Thyroid gland (tissue), 4 donors: ENCODE results near the gene SCN2B. TPM values are rescaled to one million over a fixed set of nuclear protein-coding genes. Genes with fewer than 3 reads are reported as not detected.

Experiments
- DNase-seq, 2 donors: peaks; one replicate each; pipeline ENCODE4 v3.0.0-alpha.2; 2019
- H3K27ac ChIP-seq, 3 donors: fragments of 200-600 bp; sonication (generic); 1 replicate in 2 of 3; 2 replicates in 1 of 3; pipeline ENCODE4 v1.5.1; 2016 to 2019; ENCODE audit warnings: mild to moderate bottlenecking in 1 of 3, moderate library complexity in 1 of 3
- H3K27me3 ChIP-seq: fragments of 200-600 bp; sonication (generic); one replicate; pipeline ENCODE4 v1.5.1; 2019
- H3K36me3 ChIP-seq, 2 donors: fragments of 200-600 bp; sonication (generic); one replicate each; pipeline ENCODE4 v1.5.1; 2016 to 2019
- H3K4me1 ChIP-seq, 2 donors: fragments of 200-600 bp; sonication (generic); one replicate each; pipeline ENCODE4 v1.5.1; 2017 to 2019
- H3K4me3 ChIP-seq, 3 donors: fragments of 200-600 bp; sonication (generic); replicated peaks in 1 of 3; 1 replicate in 2 of 3; 2 replicates in 1 of 3; pipeline ENCODE4 v1.5.1; 2016; ENCODE audit warnings: mild to moderate bottlenecking in 1 of 3
- H3K9me3 ChIP-seq: fragments of 200-600 bp; sonication (generic); one replicate; pipeline ENCODE4 v1.5.1; 2017
- CTCF ChIP-seq, 6 experiments: fragments of 200-600 bp in 3 of 6; fragments of 450-650 bp in 3 of 6; sonication (generic) in 3 of 6; IDR thresholded peaks; one replicate each; pipeline ENCODE4 v1.5.1; 2016 to 2019; ENCODE audit warnings: antibody characterized with exemption in 6 of 6, mild to moderate bottlenecking in 2 of 6, inconsistent platforms in 1 of 6, moderate library complexity in 1 of 6
- POLR2A ChIP-seq, 2 donors: fragments of 450-650 bp; IDR thresholded peaks; one replicate each; pipeline ENCODE4 v1.6.1; 2017; ENCODE audit warnings: antibody characterized with exemption in 2 of 2, mild to moderate bottlenecking in 2 of 2, moderate library complexity in 1 of 2
- WGBS, 2 donors: methylation state at CpG; one replicate each; pipeline ENCODE4 v1.1.5; 2017; 5-methylcytosine and 5-hydroxymethylcytosine counted together
- intact Hi-C: fragments of 100-400 bp; cut with DNase I; formaldehyde crosslinking; loops from one replicate; pipeline ENCODE4 v1.15.1; 2023
- total RNA-seq, 4 donors: library from RNA; depleted of rRNA; stranded (reverse); fragments of >200 nt; gene quantifications; one replicate each; pipeline ENCODE4 v1.2.3, GENCODE V29; 2016

Gene SCN2B
- total RNA-seq, 4 donors from 2014 or later, result 0.13 to 0.83 (median 0.31) TPM

DNA sequence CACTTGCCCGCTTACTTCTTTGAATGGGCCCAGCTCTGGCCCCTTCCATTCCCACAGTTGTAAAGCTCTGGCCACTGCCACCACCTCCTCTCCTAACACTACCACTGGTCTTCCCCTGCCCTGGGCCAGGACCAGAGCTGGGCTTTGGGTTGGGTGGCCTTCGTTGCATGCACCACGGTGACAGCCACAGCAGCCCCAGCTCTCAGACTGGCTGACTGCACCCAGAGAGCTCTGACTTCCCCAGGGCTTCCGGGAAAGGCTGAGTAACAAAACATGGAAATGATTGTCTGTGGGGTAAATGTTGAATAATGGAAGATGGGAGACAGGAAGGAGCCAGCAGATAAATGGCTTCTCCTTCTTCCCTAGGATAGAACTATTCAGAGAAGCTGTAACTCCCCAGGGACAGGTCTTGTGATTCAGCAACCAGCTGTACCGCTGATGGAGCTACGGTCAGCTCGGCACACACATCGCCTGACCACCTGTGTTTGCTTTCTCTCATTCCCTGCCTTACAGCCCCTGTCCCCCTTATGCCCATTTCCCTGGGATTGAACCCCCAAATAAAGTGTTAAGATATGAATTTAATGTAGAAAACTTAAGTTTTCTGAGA, 51.4 kb downstream of the SCN2B start:
- Histone ChIP-seq H3K9me3 (no peaks in the 10 kb centered on the region), H3K4me3 (no peak overlapping the region), H3K27me3 (no peaks in the 10 kb centered on the region), H3K4me1 (no peaks in the 10 kb centered on the region), H3K36me3 (no peaks in the 10 kb centered on the region), H3K27ac (no peak overlapping the region)
- WGBS, 2 donors, result 76 to 84% methylated on average over 8 of the region's 8 CpGs
- TF ChIP-seq CTCF (IDR thresholded peaks at IDR 0.05), result no peak
- TF ChIP-seq POLR2A (IDR thresholded peaks at IDR 0.05), result no peak
- DNase-seq, result no peak
- intact Hi-C loops, result no loop called here

DNA sequence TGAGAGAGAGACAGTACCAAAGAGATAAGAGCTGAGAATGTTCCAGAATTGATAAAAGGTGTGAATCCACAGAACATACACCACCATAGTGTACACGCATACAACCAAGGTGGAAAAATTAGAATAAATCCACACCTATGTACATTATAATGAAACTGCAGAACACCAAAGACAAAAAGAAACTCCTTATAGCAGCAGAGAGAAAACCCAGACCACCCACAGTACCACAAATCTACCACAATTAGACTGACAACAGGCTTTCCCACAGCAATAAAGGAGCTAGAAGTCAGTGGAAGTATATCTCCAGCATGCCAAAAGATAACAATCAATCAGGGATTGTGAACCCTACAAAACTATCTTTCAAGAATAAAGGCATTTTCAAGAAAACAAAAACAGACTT, 55.6 kb downstream of the SCN2B start:
- no peak overlapping the region for H3K4me3 ChIP-seq
- no peak overlapping the region for H3K27ac ChIP-seq
- no peaks in the 10 kb centered on the region for H3K9me3 ChIP-seq
- no peaks in the 10 kb centered on the region for H3K27me3 ChIP-seq
- no peak for DNase-seq
- TF ChIP-seq CTCF (IDR thresholded peaks at IDR 0.05) (no peak), POLR2A (IDR thresholded peaks at IDR 0.05) (no peak)
- no peaks in the 10 kb centered on the region for H3K36me3 ChIP-seq
- H3K4me1 ChIP-seq, result no peaks in the 10 kb centered on the region
- 91 to 97% methylated on average over 1 of the region's 1 CpG for WGBS, 2 donors
- intact Hi-C loops, result no loop called here

DNA sequence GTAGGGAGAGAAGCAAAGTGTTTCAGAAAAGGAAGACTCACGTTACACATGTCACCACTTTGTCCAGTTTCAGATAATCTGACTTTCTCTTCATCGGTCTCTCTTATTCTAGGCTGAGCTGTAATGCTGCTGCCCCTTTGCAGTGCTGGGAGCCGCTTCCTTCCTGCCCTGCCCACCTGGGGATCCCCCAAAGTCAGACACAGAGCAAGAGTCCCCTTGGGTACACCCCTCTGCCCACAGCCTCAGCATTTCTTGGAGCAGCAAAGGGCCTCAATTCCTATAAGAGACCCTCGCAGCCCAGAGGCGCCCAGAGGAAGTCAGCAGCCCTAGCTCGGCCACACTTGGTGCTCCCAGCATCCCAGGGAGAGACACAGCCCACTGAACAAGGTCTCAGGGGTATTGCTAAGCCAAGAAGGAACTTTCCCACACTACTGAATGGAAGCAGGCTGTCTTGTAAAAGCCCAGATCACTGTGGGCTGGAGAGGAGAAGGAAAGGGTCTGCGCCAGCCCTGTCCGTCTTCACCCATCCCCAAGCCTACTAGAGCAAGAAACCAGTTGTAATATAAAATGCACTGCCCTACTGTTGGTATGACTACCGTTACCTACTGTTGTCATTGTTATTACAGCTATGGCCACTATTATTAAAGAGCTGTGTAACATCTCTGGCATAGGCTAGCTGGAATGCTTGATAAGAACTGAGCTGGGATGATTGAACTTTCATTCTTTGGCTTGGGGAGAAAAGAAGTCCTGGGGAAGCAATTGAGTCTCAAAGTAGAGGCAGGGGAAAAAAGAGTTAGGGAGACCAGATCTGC, 58.4 kb downstream of the SCN2B start:
- no peaks in the 10 kb centered on the region for H3K9me3 ChIP-seq
- H3K27ac ChIP-seq, result no peak overlapping the region
- no peaks in the 10 kb centered on the region for H3K4me1 ChIP-seq
- WGBS, 2 donors, result 78 to 87% methylated on average over 9 of the region's 9 CpGs
- no peaks in the 10 kb centered on the region for H3K36me3 ChIP-seq
- no peak overlapping the region for H3K4me3 ChIP-seq
- no peaks in the 10 kb centered on the region for H3K27me3 ChIP-seq
- TF ChIP-seq CTCF (IDR thresholded peaks at IDR 0.05) (no peak), POLR2A (IDR thresholded peaks at IDR 0.05) (no peak)
- DNase-seq, result no peak
- intact Hi-C loops, result no loop called here

DNA sequence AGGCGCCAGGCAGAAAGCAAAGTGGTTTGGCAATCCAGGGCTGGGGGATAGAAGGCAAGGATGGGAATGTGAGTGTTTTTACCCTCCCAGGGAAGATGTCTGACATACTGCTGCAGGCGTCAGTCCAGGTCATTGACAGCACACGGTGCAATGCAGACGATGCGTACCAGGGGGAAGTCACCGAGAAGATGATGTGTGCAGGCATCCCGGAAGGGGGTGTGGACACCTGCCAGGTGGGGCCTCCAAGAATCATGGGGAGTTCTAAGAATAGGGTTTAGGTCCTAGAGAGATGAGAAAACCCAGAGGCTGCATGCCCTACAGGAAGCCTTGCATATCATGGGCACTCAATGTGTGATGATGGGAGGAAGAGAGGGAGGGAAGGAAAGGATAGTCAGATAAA, 61.4 kb downstream of the SCN2B start:
- Histone ChIP-seq H3K27ac (no peak overlapping the region), H3K4me1 (no peaks in the 10 kb centered on the region), H3K27me3 (no peaks in the 10 kb centered on the region), H3K9me3 (no peaks in the 10 kb centered on the region), H3K4me3 (no peak overlapping the region), H3K36me3 (no peaks in the 10 kb centered on the region)
- WGBS, 2 donors, result 91 to 95% methylated on average over 7 of the region's 7 CpGs
- intact Hi-C loops, result no loop called here
- TF ChIP-seq CTCF (IDR thresholded peaks at IDR 0.05) (no peak), POLR2A (IDR thresholded peaks at IDR 0.05) (no peak)
- no peak for DNase-seq

- Histone ChIP-seq H3K27ac (no peak overlapping the region), H3K27me3 (no peaks in the 10 kb centered on the region), H3K4me1 (no peaks in the 10 kb centered on the region), H3K9me3 (no peaks in the 10 kb centered on the region), H3K4me3 (no peak overlapping the region), H3K36me3 (no peaks in the 10 kb centered on the region)
- 63 to 89% methylated on average over 1 of the region's 1 CpG for WGBS, 2 donors
- no peak for TF ChIP-seq CTCF (IDR thresholded peaks at IDR 0.05)
- no peak for TF ChIP-seq POLR2A (IDR thresholded peaks at IDR 0.05)
- intact Hi-C loops, result no loop called here
- DNase-seq, result no peak
Observed at GRCh38 chr11:118114266-118114665, 62.2 kb downstream of the SCN2B start.
